ACHN (cell line): Measurements from ENCODE around the gene TTL.
A peak's percentile ranks its signal among the peaks of the same experiment; 100 is the strongest.
"Not testable (repeated sequence)": the region's sequence is repeated elsewhere in the genome, so short reads cannot be mapped to it uniquely, and the experiment has no call there.

Experiments
- DNase-seq: peaks from one replicate; pipeline ENCODE4 v3.0.0-alpha.2; 2015
- in situ Hi-C: cut with HindIII; loops from 2 replicates; pipeline ENCODE4 v1.10.0; 2017; ENCODE audit warnings: low sequenced_read_pairs, low pct_ligation_motif_present, low pct_unique_long_range_greater_than_20kb

TTL gene

DNA sequence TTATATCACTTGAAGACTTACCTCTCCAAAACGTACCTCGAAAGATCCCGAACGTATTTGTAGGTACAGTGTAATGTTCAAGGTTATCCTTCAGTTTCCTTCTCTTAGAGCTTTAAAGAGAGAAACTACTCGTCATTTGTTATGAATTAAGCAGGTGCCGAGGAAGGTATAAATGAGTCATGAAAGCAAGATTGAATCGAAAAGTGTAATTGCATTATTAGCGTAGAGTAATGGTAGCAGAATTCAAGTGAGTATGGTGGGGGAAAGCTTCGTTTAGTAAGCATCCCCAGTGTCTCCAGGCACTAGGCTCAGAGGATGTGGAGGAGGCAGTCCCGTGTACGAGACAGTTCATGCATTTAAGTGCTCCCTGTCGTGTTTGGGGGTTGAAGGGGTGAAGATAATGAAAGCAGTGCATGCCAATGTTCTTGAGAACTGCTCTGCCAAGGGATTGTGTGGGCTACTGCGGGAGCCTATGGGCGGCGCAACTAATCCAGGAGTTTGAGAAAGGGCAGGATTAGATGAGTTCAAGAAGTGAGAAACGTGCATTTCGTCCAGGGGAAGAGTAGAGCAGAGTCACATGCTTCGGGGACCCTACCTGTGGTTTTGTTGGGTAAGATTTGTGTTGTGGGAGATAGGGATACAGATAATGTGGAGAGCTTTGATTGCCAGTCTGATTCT lies 61.2 kb downstream of the TTL start:
- in situ Hi-C loops = no loop called here
- DNase-seq = peak; percentile 45

DNA sequence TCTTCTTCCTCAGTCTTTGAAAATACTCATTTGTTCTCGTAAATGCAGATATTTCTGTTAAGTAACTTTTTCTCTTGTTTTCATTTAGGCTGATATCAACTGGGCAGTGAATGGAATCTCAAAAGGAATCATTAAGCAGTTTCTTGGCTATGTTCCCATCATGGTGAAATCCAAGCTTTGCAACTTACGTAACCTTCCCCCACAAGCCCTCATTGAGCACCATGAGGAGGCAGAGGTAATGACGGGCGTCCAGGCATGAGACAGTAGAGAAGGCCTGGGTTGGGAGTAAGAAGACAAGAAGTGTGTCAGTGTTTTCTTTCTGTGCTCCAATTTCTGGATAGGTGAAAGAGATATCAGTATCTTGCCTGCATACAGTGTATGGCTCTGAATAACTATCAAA lies 65.4 kb downstream of the TTL start:
- peak; percentile 95 for DNase-seq

DNA sequence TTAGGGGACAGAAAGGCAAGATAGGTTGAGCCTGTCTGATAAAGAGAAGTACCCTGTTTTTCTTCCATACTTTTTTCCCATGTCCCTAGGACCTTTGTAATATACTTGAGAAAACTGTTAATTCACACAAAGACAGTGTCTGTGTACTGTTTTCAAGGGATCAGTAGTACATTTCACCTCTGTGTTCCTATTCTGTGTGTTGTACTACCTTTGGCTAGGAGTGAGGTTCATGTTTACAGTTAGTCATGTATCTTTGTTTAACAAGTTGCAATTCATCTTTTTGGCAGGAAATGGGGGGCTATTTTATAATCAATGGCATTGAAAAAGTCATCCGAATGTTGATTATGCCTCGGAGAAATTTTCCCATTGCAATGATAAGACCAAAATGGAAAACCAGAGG lies 67.0 kb downstream of the TTL start:
- no peak for DNase-seq
- in situ Hi-C loops = no loop called here

More for the DNA sequence above, 65.4 kb downstream of the TTL start:
- in situ Hi-C loops = no loop called here

DNA sequence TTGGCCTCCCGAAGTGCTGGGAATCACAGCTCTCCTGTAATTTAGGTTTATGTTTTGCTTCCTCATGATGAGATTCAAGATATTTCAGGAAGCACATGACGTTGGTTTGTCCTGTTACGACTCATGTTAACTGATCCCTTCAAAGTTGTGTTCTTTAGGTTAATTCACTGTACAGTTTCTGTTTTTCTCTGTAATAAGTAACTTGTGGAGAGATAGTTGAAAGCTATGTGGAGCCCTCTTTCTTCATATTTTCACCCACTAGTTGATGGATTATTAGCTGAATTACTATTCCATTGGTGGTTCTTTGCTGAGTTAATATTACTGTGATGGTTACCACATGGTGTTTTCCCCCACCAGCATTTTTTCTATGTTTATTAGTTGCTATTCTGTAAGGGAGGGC lies 84.1 kb downstream of the TTL start:
- no peak for DNase-seq
- in situ Hi-C loops = no loop called here

DNA sequence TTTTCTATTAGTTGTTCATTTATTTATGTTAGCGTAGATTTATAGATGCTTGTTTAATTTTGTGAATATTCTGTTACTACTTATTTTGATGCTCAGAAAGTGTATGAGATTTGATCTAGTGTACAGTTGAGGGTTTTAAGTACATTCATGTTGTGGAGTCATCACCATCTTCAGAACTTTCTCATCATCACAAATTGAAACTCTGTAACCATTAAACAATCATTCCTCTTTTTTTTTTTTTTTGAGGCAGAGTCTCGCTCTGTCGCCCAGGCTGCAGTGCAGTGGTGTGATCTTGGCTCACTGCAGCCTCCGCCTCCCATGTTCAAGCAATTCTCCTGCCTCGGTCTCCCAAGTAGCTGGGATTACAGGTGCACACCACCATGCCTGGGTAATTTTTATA lies 84.6 kb downstream of the TTL start:
- in situ Hi-C loops, DNase-seq: not testable (repeated sequence)

DNA sequence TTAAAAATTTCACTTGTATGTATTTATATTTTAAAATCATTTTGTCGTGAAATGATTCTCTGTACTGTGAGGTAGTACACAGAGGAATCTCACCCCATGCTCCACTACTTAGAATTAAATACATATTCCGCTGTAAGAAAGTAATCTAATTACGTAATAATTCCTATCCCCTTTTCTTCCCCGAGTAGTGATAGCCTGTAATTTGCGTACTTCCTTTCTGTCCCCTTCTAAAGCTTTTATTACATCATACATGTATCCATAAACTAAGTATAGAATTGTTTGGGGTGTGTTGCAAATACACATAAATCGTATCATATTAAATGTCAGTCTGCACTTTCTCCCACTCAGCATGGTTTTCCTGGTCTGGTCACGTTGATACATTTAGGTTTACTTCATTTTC lies 90.0 kb downstream of the TTL start:
- in situ Hi-C loops = no loop called here

DNA sequence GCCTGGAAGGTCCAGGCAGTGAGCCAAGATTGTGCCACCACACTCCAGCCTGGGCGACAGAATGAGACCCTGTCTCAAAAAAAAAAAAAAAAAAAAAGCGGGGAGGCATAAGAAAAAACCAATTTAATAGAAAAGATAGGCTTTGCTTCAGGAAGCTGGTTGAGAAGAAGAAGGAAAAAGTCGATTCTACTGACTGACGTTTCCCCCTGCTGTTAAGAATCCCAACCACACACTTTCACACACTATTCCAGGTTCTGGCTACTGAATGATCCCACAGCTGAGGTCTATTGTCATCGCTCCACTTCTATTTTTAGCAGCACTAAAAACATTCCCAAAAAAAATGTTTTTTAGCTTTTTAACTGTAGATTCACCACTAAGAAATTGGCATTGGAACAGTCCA lies 95.8 kb downstream of the TTL start:
- in situ Hi-C loops = no loop called here
- peak; percentile 49 for DNase-seq

More for the DNA sequence above, 90.0 kb downstream of the TTL start:
- no peak for DNase-seq

DNA sequence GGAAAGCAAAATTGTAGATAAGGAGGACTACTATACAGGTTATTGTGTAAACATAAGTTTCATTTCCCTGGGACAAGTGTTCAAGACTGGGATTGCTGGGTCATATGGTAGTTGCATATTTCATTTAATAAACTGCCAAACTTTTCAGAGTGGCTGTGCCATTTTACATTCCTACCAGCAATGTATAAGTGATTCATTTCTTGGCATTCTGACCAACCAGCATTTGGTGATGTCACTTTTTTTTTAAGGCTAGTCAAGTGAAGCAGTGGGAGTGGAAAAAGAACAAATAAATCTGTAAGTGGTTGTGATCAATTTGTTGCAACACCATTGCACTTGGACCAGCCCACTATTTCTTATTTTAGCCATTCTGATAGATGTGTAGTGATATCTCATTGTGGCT lies 97.3 kb downstream of the TTL start:
- DNase-seq = peak; percentile 93
- in situ Hi-C loops = no loop called here

DNA sequence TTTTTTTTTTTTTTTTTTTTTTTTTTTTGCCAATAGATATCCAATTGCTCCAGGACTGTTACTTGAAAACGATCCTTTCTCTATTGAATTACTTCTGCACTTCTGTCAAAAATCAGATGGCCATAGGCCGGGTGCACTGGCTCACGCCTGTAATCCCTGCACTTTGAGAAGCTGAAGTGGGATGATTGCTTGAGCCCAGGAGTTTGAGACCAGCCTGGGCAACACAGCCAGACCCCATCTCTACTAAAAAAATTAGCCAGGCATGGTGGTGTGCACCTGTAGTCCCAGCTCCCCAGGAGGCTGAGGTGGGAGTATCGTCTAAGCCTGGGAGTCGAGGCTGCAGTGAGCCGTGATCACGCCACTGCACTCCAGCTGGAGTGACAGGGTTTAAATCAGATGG lies 98.1 kb downstream of the TTL start:
- in situ Hi-C loops = no loop called here
- no peak for DNase-seq

DNA sequence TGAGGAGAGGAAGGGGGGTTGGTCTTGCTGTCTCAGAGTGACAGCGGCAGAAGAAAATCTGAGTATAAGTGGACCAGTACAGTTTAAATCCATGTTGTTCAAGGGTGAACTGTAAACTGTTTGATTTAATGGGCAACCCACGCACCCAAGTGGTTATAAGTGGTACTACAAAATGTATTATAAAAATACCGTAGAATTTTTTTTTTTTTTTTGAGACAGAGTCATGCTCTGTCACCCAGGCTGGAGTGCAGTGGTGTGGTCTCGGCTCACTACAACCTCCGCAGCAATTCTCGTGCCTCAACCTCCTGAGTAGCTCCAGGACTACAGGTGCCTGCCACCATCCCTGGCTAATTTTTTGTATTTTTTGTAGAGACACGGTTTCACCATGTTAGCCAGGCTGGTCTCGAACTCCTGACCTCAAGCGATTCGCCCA lies 100.4 kb downstream of the TTL start:
- in situ Hi-C loops = no loop called here
- peak; percentile 81 for DNase-seq

DNA sequence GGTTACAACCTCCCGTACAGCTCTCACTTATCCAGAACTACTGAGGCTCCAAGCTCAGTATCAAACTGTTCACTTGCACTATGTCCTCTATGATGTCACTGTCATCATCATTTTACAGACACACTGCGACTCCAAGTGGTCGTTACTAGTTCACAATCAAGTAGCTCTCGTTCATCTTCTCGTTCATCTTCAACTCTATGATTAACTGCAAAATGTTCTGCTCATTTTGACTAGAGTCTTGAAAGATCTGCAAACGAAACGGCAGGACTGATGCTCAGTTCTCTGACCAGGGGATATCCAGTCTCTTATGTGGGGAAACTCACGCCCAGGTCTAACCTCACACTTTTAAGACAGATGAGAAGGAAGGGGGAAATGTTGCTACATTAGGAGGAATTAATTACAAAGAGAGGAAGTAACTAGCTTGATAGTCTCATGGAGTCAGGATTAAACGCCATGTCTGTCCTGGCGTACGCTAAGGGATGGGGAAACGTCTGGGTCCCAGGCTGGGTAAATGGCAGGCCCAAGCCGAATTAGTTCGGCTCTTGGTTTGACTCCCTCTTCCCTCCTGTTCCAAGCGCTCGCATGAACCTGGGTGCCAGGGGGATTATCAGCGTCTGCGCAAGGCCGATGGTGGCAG lies 101.7 kb downstream of the TTL start:
- in situ Hi-C loops = no loop called here
- peak; percentile 47 for DNase-seq

DNA sequence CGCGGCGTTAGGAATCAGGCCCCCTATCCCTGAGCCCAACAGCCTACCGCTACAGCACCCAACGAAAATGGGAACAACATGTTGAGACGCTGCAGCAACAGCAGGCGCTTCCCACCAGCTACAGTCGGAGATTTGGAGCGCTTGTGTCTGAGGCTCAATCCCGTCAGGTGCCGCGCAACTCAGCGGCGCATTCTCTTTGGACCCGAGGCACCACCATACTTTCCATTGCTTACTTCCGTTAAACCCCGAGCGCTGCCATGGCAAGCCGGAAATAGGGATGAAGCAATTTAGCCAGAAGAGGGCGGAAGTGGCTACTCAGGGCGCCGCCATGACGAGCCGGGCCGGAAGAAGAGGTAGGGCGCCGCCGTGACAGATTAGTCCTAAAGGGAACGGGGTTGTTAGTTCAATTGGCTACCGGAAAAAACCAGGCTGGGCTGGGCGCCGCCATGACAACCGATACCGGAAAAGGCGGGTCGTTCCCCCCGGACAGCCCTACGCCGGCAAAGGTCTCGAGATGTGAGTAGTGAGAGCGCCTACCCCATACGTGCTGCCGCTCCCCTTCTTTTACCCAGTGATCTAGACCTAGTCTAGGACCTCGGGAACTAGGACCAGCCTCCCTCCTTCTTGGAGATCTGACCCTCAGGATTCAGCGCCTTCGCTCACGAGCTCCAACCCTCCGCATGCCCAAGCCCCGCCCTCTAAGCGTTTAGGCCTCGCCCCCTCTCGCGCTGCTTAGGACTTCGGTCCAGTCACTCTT lies 102.4 kb downstream of the TTL start, which contains the start of gene CHCHD5:
CHCHD5 (plus strand) TSS at position 476 of the 757 bp plus-strand sequence; CDS start at position 515, 39 bp downstream.
- in situ Hi-C loops = no loop called here
- peak; percentile 97 for DNase-seq

DNA sequence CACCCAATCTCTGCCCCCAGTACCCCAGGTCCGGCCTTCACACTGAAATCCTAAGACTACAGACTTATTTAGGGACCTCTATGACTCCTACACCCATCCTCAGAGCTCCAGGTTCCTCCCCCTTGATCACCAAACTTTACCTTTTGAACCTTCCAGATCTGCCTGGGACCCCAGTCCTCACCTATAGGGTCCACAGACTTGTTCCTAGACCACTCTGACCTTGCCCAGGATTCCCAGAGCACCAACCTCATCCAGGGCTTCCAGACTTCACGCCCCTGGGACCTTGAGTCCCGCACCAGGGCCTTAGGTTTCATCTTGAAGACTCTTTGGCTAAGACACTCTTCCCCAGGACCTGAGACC lies 102.9 kb downstream of the TTL start:
- in situ Hi-C loops = no loop called here
- no peak for DNase-seq

DNA sequence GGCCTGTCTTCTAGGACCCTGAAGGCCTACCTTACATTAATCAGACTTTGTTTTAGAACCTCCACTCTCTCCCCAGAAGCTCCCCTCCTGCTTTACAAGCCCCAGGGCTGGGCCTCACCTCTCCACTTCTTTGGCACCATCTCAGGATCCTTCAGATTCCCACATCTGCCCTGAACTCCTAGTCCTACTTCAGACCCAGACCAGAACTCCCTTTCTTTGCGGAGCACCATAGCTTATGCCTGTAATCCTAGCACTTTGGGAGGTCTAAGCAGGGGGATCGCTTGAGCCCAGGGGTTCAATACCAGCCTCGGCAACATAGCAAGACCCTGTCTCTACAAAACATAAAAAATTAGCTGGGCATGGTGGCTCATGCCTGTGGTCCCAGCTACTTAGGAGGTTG lies 103.4 kb downstream of the TTL start:
- in situ Hi-C loops = no loop called here
- DNase-seq = no peak

DNA sequence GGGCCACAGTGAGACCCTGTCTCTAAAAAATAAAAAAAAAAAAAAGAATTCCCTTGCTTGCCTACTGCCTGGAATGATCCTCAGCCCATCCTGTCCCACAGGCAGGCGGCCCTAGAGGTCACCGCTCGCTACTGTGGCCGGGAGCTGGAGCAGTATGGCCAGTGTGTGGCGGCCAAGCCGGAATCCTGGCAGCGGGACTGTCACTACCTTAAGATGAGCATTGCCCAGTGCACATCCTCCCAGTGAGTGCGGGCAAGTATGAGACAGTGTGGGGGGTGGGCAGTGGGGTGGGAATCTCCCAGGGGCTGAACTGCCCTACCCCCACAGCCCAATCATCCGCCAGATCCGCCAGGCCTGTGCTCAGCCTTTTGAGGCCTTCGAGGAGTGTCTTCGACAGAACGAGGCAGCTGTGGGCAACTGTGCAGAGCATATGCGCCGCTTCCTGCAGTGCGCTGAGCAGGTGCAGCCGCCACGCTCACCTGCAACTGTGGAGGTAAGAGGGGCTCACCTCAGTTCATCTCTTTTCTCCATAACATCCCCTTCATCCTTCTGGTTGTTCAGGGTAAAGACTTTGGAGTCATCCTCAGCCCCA lies 104.0 kb downstream of the TTL start:
- DNase-seq = no peak
- in situ Hi-C loops = no loop called here

DNA sequence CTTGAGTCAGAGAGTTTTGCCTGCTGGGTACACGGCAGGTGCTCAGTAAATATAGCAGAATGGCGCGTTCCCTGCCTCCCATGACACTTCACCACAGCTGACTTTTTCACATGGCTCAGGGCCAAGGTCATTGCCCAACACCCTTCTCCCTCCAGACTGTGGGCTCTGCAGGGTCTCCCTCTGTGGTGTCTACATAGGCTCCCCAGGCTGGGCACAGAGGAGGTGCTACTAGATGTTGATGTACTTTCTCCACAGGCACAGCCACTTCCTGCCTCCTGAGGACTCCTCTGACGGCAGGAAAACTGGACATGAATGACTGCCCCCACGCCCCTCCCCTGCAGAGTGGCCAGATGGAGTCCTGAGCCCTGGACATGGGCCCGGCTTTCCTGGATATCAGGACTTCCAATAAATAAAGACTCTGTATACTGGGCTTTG lies 106.7 kb downstream of the TTL start:
- in situ Hi-C loops = no loop called here

More for the DNA sequence above, 106.7 kb downstream of the TTL start:
- no peak for DNase-seq
